Panc1 (cell line): ENCODE measurements around the gene KCNK6. TPM values are rescaled to one million over a fixed set of nuclear protein-coding genes. Genes with fewer than 3 reads are reported as not detected.

Experiments
- ATAC-seq: fragments of 200-7000 bp; cut with Tn5 transposase; 2 replicates; pipeline ENCODE4 v1.9.1; 2020; ENCODE audit warnings: mild to moderate bottlenecking, moderate library complexity
- BruUV-seq: library from RNA; stranded (reverse); fragments of 400-500 nt; replicated peaks from 2 replicates; lab custom pipeline; 2021; lab: Mats Ljungman, UMichigan
- CTCF ChIA-PET: fragments of 300-600 bp; sonication (Branson Sonifier 250); formaldehyde crosslinking; loops from one replicate; lab custom pipeline; 2022; ENCODE audit warnings: antibody characterized with exemption; lab: Charles Lee
- POLR2A ChIA-PET: fragments of 300-600 bp; sonication (Branson Sonifier 250); formaldehyde crosslinking; loops from one replicate; lab custom pipeline; 2022; ENCODE audit warnings: antibody characterized with exemption; lab: Charles Lee
- DNase-seq: peaks from one replicate; pipeline ENCODE4 v3.0.0-alpha.2; 2010; ENCODE audit warnings: low read depth, low spot score
- H3K27ac ChIP-seq: 2 replicates; pipeline ENCODE4 v1.5.1; 2011; ENCODE audit warnings: mild to moderate bottlenecking, low read length, inconsistent platforms
- H3K27me3 ChIP-seq: fragments of 200-500 bp; sonication (Bioruptor generic); 2 replicates; pipeline ENCODE4 v1.6.0; 2014; ENCODE audit warnings: low read length, inconsistent platforms; ENCODE audit not compliant: control insufficient read depth, insufficient read depth
- H3K36me3 ChIP-seq: fragments of 200-500 bp; sonication (Bioruptor generic); 2 replicates; pipeline ENCODE4 v1.5.1; 2014; ENCODE audit warnings: inconsistent platforms, mild to moderate bottlenecking, low read length, moderate library complexity; ENCODE audit not compliant: control insufficient read depth, insufficient read depth
- H3K4me1 ChIP-seq: 2 replicates; pipeline ENCODE4 v1.5.1; 2011; ENCODE audit warnings: inconsistent platforms, mild to moderate bottlenecking, low read length, moderate library complexity; ENCODE audit not compliant: control insufficient read depth, insufficient read depth
- H3K4me3 ChIP-seq, 2 experiments: 2 replicates each; pipeline ENCODE4 v1.5.1; 2011 to 2012; ENCODE audit warnings: low read depth in 2 of 2, low read length in 2 of 2, mild to moderate bottlenecking in 2 of 2, inconsistent platforms in 1 of 2, moderate library complexity in 1 of 2
- H3K9me3 ChIP-seq: fragments of 200-500 bp; sonication (Bioruptor generic); 2 replicates; pipeline ENCODE4 v1.5.1; 2014; ENCODE audit warnings: low read depth, mild to moderate bottlenecking, inconsistent platforms, low read length, moderate library complexity; ENCODE audit not compliant: control insufficient read depth, insufficient read depth
- CTCF ChIP-seq: fragments of 450-650 bp; IDR thresholded peaks from 2 replicates; pipeline ENCODE4 v1.5.1; 2017; ENCODE audit warnings: mild to moderate bottlenecking
- POLR2AphosphoS5 ChIP-seq: IDR thresholded peaks from 2 replicates; pipeline ENCODE4 v1.6.1; 2012; ENCODE audit warnings: mild to moderate bottlenecking, low read depth, low read length, moderate library complexity
- REST ChIP-seq, 2 experiments: IDR thresholded peaks; 2 replicates each; pipeline ENCODE4 v1.6.1; 2011 to 2012; ENCODE audit warnings: low read depth in 2 of 2, control low read depth in 1 of 2, low read length in 1 of 2, mild to moderate bottlenecking in 1 of 2, moderate library complexity in 1 of 2; ENCODE audit not compliant: insufficient read depth in 1 of 2
- SIN3A ChIP-seq: IDR thresholded peaks from 2 replicates; pipeline ENCODE4 v1.6.1; 2012; ENCODE audit warnings: low read depth, mild to moderate bottlenecking, low read length, moderate library complexity, borderline replicate concordance; ENCODE audit not compliant: insufficient read depth
- TCF7L2 ChIP-seq: IDR thresholded peaks from 2 replicates; pipeline ENCODE4 v1.6.1; 2011; ENCODE audit warnings: mild to moderate bottlenecking, low read depth, low read length, inconsistent platforms
- in situ Hi-C: cut with HindIII; loops from 2 replicates; pipeline ENCODE4 v1.10.0; 2016; ENCODE audit warnings: low sequenced_read_pairs, low pct_unique_long_range_greater_than_20kb
- intact Hi-C: fragments of 100-400 bp; cut with micrococcal nuclease; formaldehyde crosslinking; loops from one replicate; pipeline ENCODE4 v1.10.0; 2022; ENCODE audit not compliant: unreplicated experiment
- total RNA-seq: library from RNA; stranded (reverse); gene quantifications from one replicate; pipeline ENCODE4 v1.2.1, GENCODE V29; 2021; ENCODE audit not compliant: unreplicated experiment

The KCNK6 gene
- total RNA-seq, 1 experiment from 2014 or later, result 17.2 TPM

- H3K4me3 ChIP-seq, result peak overlapping the region; percentile 71 to 88
- ATAC-seq, result peak; percentile 5
- no peaks in the 10 kb centered on the region for H3K27me3 ChIP-seq
- DNase-seq, result no peak
- H3K27ac ChIP-seq, result peak overlapping the region; percentile 90
- no peaks in the 10 kb centered on the region for H3K9me3 ChIP-seq
- TF ChIP-seq TCF7L2 (no peak), REST (IDR thresholded peaks at IDR 0.05; ENCODE audit: insufficient read depth in 1 of 2, low read depth in 2 of 2, low read length in 1 of 2) (no peak), POLR2AphosphoS5 (no peak), CTCF (no peak)
- in situ Hi-C loops (no loop called here), intact Hi-C loops (no loop called here)
- CTCF ChIA-PET, result interaction anchor here (0.6 to 1.1 kb wide), 3 partner anchors 38 to 391 kb away, joined by 3 to 7 read pairs (median 5); no protein-coding TSS in a partner anchor
- POLR2A ChIA-PET, result interaction anchor here (1.0 to 1.4 kb wide), 2 partner anchors 34 to 58 kb away, joined by 3 to 8 read pairs; no protein-coding TSS in a partner anchor
- TSS peak; percentile 95 for BruUV-seq
- no peaks in the 10 kb centered on the region; the same call in 1 of the 2 replicates for H3K36me3 ChIP-seq
- H3K4me1 ChIP-seq, result peaks cover 55% of the 10 kb centered on the region
Measured at GRCh38 chr19:38304352-38304865, 15.2 kb upstream of the KCNK6 start.

- no TSS peak for BruUV-seq
- in situ Hi-C loops (no loop called here), intact Hi-C loops (no loop called here)
- Histone ChIP-seq H3K9me3 (no peaks in the 10 kb centered on the region), H3K4me3 (peak overlapping the region; percentile 71 to 88), H3K27me3 (no peaks in the 10 kb centered on the region), H3K27ac (peak overlapping the region; percentile 91), H3K36me3 (no peaks in the 10 kb centered on the region; the same call in 1 of the 2 replicates), H3K4me1 (peaks cover 50% of the 10 kb centered on the region)
- 0 out of 2 replicates have a peak, but pooled peaks have one; percentile 60 for TF ChIP-seq SIN3A
- TF ChIP-seq REST (IDR thresholded peaks at IDR 0.05; ENCODE audit: insufficient read depth in 1 of 2, low read depth in 2 of 2, low read length in 1 of 2), result 0 out of 4 replicates have a peak, but pooled peaks of 1 of the 2 experiments have one; percentile 70
- no peak for TF ChIP-seq TCF7L2
- peak; percentile 98 for TF ChIP-seq POLR2AphosphoS5
- no peak for TF ChIP-seq CTCF
- CTCF ChIA-PET, result interaction anchor here (0.6 to 1.1 kb wide), 3 partner anchors 38 to 390 kb away, joined by 3 to 7 read pairs (median 5); no protein-coding TSS in a partner anchor
- DNase-seq (peak; percentile 90), ATAC-seq (peak; percentile 79)
- POLR2A ChIA-PET, result interaction anchor here (0.6 to 1.4 kb wide), 3 partner anchors 17 to 34 kb away, joined by 3 to 8 read pairs (median 3); no protein-coding TSS in a partner anchor
Measured at GRCh38 chr19:38304866-38305429, 14.7 kb upstream of the KCNK6 start.
